GM18507 (cell line): Measurements from ENCODE around the gene GPC6.

Experiments
- DNase-seq: peaks from one replicate; pipeline ENCODE4 v3.0.0; 2011; ENCODE audit warnings: low read depth; ENCODE audit not compliant: insufficient read length; ENCODE audit errors: extremely low spot score
- FAIRE-seq: peaks from 2 replicates; lab custom pipeline; 2011; peaks lifted over from hg19 to GRCh38; lab: Jason Lieb, UNC

GPC6 gene

GRCh38 chr13:93956426-93956825, 729.8 kb downstream of the GPC6 start:
- no peak for DNase-seq
- FAIRE-seq, result no peak

- DNase-seq (no peak), FAIRE-seq (no peak)
Observed at GRCh38 chr13:93957371-93957770, 730.8 kb downstream of the GPC6 start.

GRCh38 chr13:93959796-93960533, 733.4 kb downstream of the GPC6 start:
- no peak for FAIRE-seq

GRCh38 chr13:93963266-93964145, 736.9 kb downstream of the GPC6 start:
- no peak for FAIRE-seq
- no peak for DNase-seq

More at GRCh38 chr13:93959796-93960533, 733.4 kb downstream of the GPC6 start:
- DNase-seq, result no peak

- DNase-seq, result no peak
- FAIRE-seq, result no peak
Observed at GRCh38 chr13:93964146-93964512, 737.5 kb downstream of the GPC6 start.

GRCh38 chr13:93965587-93965986, 739.0 kb downstream of the GPC6 start:
- no peak for FAIRE-seq
- DNase-seq, result no peak

- FAIRE-seq, result no peak
- DNase-seq, result no peak
Observed at GRCh38 chr13:93966267-93966936, 739.8 kb downstream of the GPC6 start.

GRCh38 chr13:93967286-93967685, 740.7 kb downstream of the GPC6 start:
- FAIRE-seq (no peak), DNase-seq (no peak)

GRCh38 chr13:93975242-93975641, 748.6 kb downstream of the GPC6 start:
- FAIRE-seq (no peak), DNase-seq (no peak)

GRCh38 chr13:93976528-93976927, 749.9 kb downstream of the GPC6 start:
- no peak for DNase-seq
- no peak for FAIRE-seq

- no peak for FAIRE-seq
Observed at GRCh38 chr13:93977986-93978385, 751.4 kb downstream of the GPC6 start.

GRCh38 chr13:93981426-93981977, 754.9 kb downstream of the GPC6 start:
- no peak for FAIRE-seq

More at GRCh38 chr13:93977986-93978385, 751.4 kb downstream of the GPC6 start:
- DNase-seq, result no peak

GRCh38 chr13:93982179-93982918, 755.7 kb downstream of the GPC6 start:
- no peak for DNase-seq
- no peak for FAIRE-seq

More at GRCh38 chr13:93981426-93981977, 754.9 kb downstream of the GPC6 start:
- no peak for DNase-seq

- no peak for FAIRE-seq
Observed at GRCh38 chr13:93984052-93984451, 757.4 kb downstream of the GPC6 start.

GRCh38 chr13:93984876-93985275, 758.3 kb downstream of the GPC6 start:
- no peak for FAIRE-seq

More at GRCh38 chr13:93984052-93984451, 757.4 kb downstream of the GPC6 start:
- DNase-seq, result no peak

GRCh38 chr13:93987458-93987857, 760.9 kb downstream of the GPC6 start:
- no peak for FAIRE-seq
- no peak for DNase-seq

More at GRCh38 chr13:93984876-93985275, 758.3 kb downstream of the GPC6 start:
- no peak for DNase-seq

GRCh38 chr13:93991569-93991968, 765.0 kb downstream of the GPC6 start:
- no peak for FAIRE-seq

GRCh38 chr13:93996481-93996880, 769.9 kb downstream of the GPC6 start:
- FAIRE-seq (no peak), DNase-seq (no peak)

More at GRCh38 chr13:93991569-93991968, 765.0 kb downstream of the GPC6 start:
- no peak for DNase-seq

GRCh38 chr13:94006296-94006695, 779.7 kb downstream of the GPC6 start:
- DNase-seq (no peak), FAIRE-seq (no peak)
